ENCODE measurements around the gene ACSF3.

ACSF3 gene

DNA sequence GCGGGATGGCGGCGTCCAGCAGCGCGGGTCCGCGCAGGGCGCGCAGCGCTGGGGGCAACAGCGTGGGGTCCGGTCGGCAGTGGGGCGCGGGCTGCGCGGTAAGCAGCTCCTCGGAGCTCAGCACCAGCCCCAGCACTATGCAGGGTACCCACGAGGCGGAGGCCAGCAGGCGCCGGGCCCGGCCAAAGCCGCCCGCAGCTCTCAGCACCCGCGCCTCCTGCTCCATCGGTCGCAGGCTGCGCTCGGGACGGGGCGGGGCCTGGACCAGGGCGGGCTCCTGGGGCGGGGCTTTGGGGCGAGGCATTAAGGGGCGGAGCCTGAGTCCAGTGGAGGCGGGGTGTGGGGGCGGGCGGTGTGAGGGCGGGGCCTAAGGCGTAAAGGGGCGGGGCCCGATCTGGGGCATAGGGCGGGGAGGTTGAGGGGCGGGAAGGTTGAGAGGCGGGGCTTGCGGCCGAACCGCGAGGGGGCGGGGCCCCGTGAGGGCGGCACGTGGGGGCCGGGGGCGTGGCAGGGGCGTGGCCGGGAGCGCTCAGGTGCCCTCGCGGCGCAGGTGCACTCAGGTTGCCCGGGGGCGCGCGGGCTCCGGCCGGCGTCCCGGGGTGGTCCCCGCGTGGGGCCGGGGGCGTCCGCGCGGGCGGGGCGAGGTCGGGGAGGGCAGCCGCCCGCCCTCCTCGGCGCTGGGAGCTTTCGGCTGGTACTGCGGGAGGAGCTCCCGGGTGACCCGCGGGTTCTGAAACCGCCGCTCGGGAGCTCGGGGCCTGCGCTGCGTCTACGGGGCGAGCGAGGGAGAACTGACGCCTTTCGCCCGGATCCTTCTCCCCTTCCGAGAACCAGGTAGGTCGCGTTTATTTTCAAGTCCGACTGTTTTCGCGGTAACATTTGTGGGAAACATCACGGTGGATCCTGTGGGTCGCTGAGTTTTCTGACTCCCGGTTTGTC is 108.1 kb downstream of the ACSF3 start:
- DNase-seq: peak in 3 of 14 donors; percentile 10 to 89 (median 24)

- DNase-seq: no peak
Observed at GRCh38 chr16:89202422-89203215, 109.0 kb downstream of the ACSF3 start.
